Skeletal muscle tissue (tissue), 4 donors: ENCODE results near the gene RBM46. TPM values are rescaled to one million over a fixed set of nuclear protein-coding genes. Genes with fewer than 3 reads are reported as not detected.

ENCODE experiments used
- H3K27ac ChIP-seq: one replicate; pipeline ENCODE4 v1.7.0; 2013; ENCODE audit warnings: mild to moderate bottlenecking, low read depth, low read length, inconsistent platforms
- H3K27me3 ChIP-seq, 3 donors: one replicate each; pipeline ENCODE4 v1.7.0; 2013; ENCODE audit warnings: low read length in 3 of 3; ENCODE audit not compliant: control insufficient read depth in 3 of 3, insufficient read depth in 3 of 3
- H3K36me3 ChIP-seq, 3 donors: one replicate each; pipeline ENCODE4 v1.7.0; 2013; ENCODE audit warnings: low read length in 3 of 3; ENCODE audit not compliant: control insufficient read depth in 3 of 3, insufficient read depth in 3 of 3
- H3K4me1 ChIP-seq, 3 donors: one replicate each; pipeline ENCODE4 v1.7.0; 2013; ENCODE audit warnings: low read length in 3 of 3, mild to moderate bottlenecking in 3 of 3; ENCODE audit not compliant: control insufficient read depth in 3 of 3, insufficient read depth in 3 of 3
- H3K4me3 ChIP-seq, 3 donors: one replicate each; pipeline ENCODE4 v1.7.0; 2013; ENCODE audit warnings: low read length in 3 of 3
- H3K9ac ChIP-seq, 3 donors: one replicate each; pipeline ENCODE4 v1.7.0; 2013; ENCODE audit warnings: low read length in 3 of 3, mild to moderate bottlenecking in 3 of 3, moderate library complexity in 2 of 3, low read depth in 1 of 3
- H3K9me3 ChIP-seq, 3 donors: one replicate each; pipeline ENCODE4 v1.7.0; 2013; ENCODE audit warnings: low read length in 3 of 3; ENCODE audit not compliant: control insufficient read depth in 3 of 3
- total RNA-seq: library from RNA; depleted of rRNA; stranded (reverse); fragments of >200 nt; gene quantifications from one replicate; pipeline ENCODE4 v1.2.3, GENCODE V29; 2014
- donor health status: Osteomylitis.

RBM46 gene
- total RNA-seq: not detected

GRCh38 chr4:154781126-154781982 lies at the start of gene RBM46:
Gene RBM46, plus strand, starts transcription at chr4:154781272. Its CDS starts 15,481 bp downstream, at chr4:154796753.
- no peak within 1 kb of the TSS for H3K9ac ChIP-seq
- H3K27ac ChIP-seq: no peak within 1 kb of the TSS
- H3K4me1 ChIP-seq: no peaks in the 10 kb centered on the region
- H3K9me3 ChIP-seq: no peaks in the 10 kb centered on the region
- H3K27me3 ChIP-seq: peaks cover 0 to 17% (median 0%) of the 10 kb centered on the region in 3 donors
- no peak within 1 kb of the TSS for H3K4me3 ChIP-seq
- no peaks in the 10 kb centered on the region for H3K36me3 ChIP-seq

GRCh38 chr4:154731756-154732155 lies 49.3 kb upstream of the RBM46 start:
- Histone ChIP-seq H3K36me3 (no peaks in the 10 kb centered on the region), H3K9ac (no peak overlapping the region), H3K9me3 (no peaks in the 10 kb centered on the region), H3K4me1 (no peaks in the 10 kb centered on the region), H3K4me3 (no peak overlapping the region), H3K27me3 (peaks cover 0 to 3% (median 0%) of the 10 kb centered on the region in 3 donors), H3K27ac (no peak overlapping the region)

GRCh38 chr4:154732669-154733068 lies 48.4 kb upstream of the RBM46 start:
- Histone ChIP-seq H3K9me3 (no peaks in the 10 kb centered on the region), H3K27me3 (peaks cover 0 to 3% (median 0%) of the 10 kb centered on the region in 3 donors), H3K4me1 (no peaks in the 10 kb centered on the region), H3K9ac (no peak overlapping the region), H3K27ac (no peak overlapping the region), H3K4me3 (no peak overlapping the region), H3K36me3 (no peaks in the 10 kb centered on the region)

GRCh38 chr4:154736770-154737169 lies 44.3 kb upstream of the RBM46 start:
- Histone ChIP-seq H3K27ac (no peak overlapping the region), H3K4me1 (peaks cover 0 to 1% (median under 1%) of the 10 kb centered on the region in 3 donors), H3K9ac (no peak overlapping the region), H3K4me3 (no peak overlapping the region), H3K9me3 (no peaks in the 10 kb centered on the region), H3K27me3 (peaks cover 4 to 9% (median 6%) of the 10 kb centered on the region in 3 donors), H3K36me3 (no peaks in the 10 kb centered on the region)

GRCh38 chr4:154738426-154738825 lies 42.6 kb upstream of the RBM46 start:
- Histone ChIP-seq H3K27me3 (peaks cover 14 to 21% (median 19%) of the 10 kb centered on the region in 3 donors), H3K9ac (no peak overlapping the region), H3K4me1 (peaks cover 6 to 13% (median 10%) of the 10 kb centered on the region in 3 donors), H3K27ac (no peak overlapping the region), H3K4me3 (no peak overlapping the region), H3K36me3 (no peaks in the 10 kb centered on the region), H3K9me3 (peaks cover 0 to 2% (median 0%) of the 10 kb centered on the region in 3 donors)

GRCh38 chr4:154739111-154739510 lies 42.0 kb upstream of the RBM46 start:
- Histone ChIP-seq H3K36me3 (no peaks in the 10 kb centered on the region), H3K4me3 (no peak overlapping the region), H3K27me3 (peaks cover 21 to 26% (median 26%) of the 10 kb centered on the region in 3 donors), H3K9ac (no peak overlapping the region), H3K27ac (no peak overlapping the region), H3K9me3 (peaks cover 0 to 2% (median 0%) of the 10 kb centered on the region in 3 donors), H3K4me1 (peaks cover 11 to 20% (median 12%) of the 10 kb centered on the region in 3 donors)

- Histone ChIP-seq H3K4me1 (peaks cover 15 to 24% (median 16%) of the 10 kb centered on the region in 3 donors), H3K36me3 (no peaks in the 10 kb centered on the region), H3K9me3 (peaks cover 0 to 2% (median 0%) of the 10 kb centered on the region in 3 donors), H3K9ac (no peak overlapping the region), H3K27ac (no peak overlapping the region), H3K27me3 (peaks cover 30 to 36% (median 36%) of the 10 kb centered on the region in 3 donors), H3K4me3 (no peak overlapping the region)
Observed at GRCh38 chr4:154740462-154740861, 40.6 kb upstream of the RBM46 start.

- H3K36me3 ChIP-seq: no peaks in the 10 kb centered on the region
- no peak overlapping the region for H3K27ac ChIP-seq
- H3K4me1 ChIP-seq: peaks cover 15 to 24% (median 16%) of the 10 kb centered on the region in 3 donors
- peaks cover 34 to 37% (median 36%) of the 10 kb centered on the region in 3 donors for H3K27me3 ChIP-seq
- peaks cover 0 to 2% (median 0%) of the 10 kb centered on the region in 3 donors for H3K9me3 ChIP-seq
- no peak overlapping the region for H3K9ac ChIP-seq
- H3K4me3 ChIP-seq: no peak overlapping the region
Observed at GRCh38 chr4:154741131-154741665, 39.9 kb upstream of the RBM46 start.

GRCh38 chr4:154741922-154742850 lies 38.9 kb upstream of the RBM46 start:
- H3K9ac ChIP-seq: no peak overlapping the region
- peak overlapping the region; percentile 48 to 63 (median 51) for H3K4me3 ChIP-seq
- H3K36me3 ChIP-seq: no peaks in the 10 kb centered on the region
- H3K4me1 ChIP-seq: peaks cover 15 to 24% (median 16%) of the 10 kb centered on the region in 3 donors
- H3K9me3 ChIP-seq: peaks cover 0 to 2% (median 0%) of the 10 kb centered on the region in 3 donors
- no peak overlapping the region for H3K27ac ChIP-seq
- H3K27me3 ChIP-seq: peaks cover 36 to 40% (median 36%) of the 10 kb centered on the region in 3 donors
